Stomach (tissue), 9 donors: Measurements from ENCODE around the gene DNAH17. TPM values are rescaled to one million over a fixed set of nuclear protein-coding genes. Genes with fewer than 3 reads are reported as not detected.

Experiments
- DNase-seq, 2 donors: peaks; one replicate each; pipeline versions ENCODE4 v3.0.0 to v3.0.0-alpha.2; 2013 to 2019
- H3K27ac ChIP-seq, 5 donors: fragments of 200-600 bp in 4 of 5; sonication (generic) in 4 of 5; one replicate each; pipeline ENCODE4 v1.5.1; 2013 to 2019; ENCODE audit warnings: mild to moderate bottlenecking in 1 of 5, moderate library complexity in 1 of 5
- H3K27me3 ChIP-seq, 3 donors: fragments of 200-600 bp; sonication (generic); one replicate each; pipeline ENCODE4 v1.5.1; 2017 to 2019; ENCODE audit warnings: mixed run types in 1 of 3
- H3K36me3 ChIP-seq, 4 donors: fragments of 200-600 bp; sonication (generic); 1 replicate in 3 of 4; 2 replicates in 1 of 4; pipeline ENCODE4 v1.5.1; 2016 to 2019
- H3K4me1 ChIP-seq, 4 donors: fragments of 200-600 bp; sonication (generic); one replicate each; pipeline ENCODE4 v1.5.1; 2016 to 2019
- H3K4me3 ChIP-seq, 4 donors: fragments of 200-600 bp; sonication (generic) in 3 of 4; one replicate each; pipeline ENCODE4 v1.5.1; 2016 to 2019; ENCODE audit warnings: mild to moderate bottlenecking in 1 of 4
- H3K9me3 ChIP-seq, 4 donors: fragments of 200-600 bp; sonication (generic); one replicate each; pipeline ENCODE4 v1.5.1; 2016 to 2019
- EP300 ChIP-seq: sonication (generic); formaldehyde crosslinking; IDR thresholded peaks from one replicate; pipeline ENCODE4 v1.6.1; 2017; ENCODE audit warnings: antibody characterized with exemption
- POLR2A ChIP-seq, 4 donors: fragments of 450-650 bp; IDR thresholded peaks; one replicate each; pipeline ENCODE4 v1.6.1; 2016; ENCODE audit warnings: antibody characterized with exemption in 4 of 4, control low read depth in 2 of 4, mild to moderate bottlenecking in 1 of 4, moderate library complexity in 1 of 4
- POLR2AphosphoS5 ChIP-seq, 3 donors: sonication (generic); formaldehyde crosslinking; IDR thresholded peaks; one replicate each; pipeline ENCODE4 v1.6.1; 2016; ENCODE audit warnings: antibody characterized with exemption in 3 of 3
- WGBS, 5 donors: extraction: QIAGEN DNeasy Blood & Tissue Kit in 3 of 5; methylation state at CpG; one replicate each; pipeline versions ENCODE4 v1.1.5 to v1.1.7; 2013 to 2018; 5-methylcytosine and 5-hydroxymethylcytosine counted together
- intact Hi-C: fragments of 100-400 bp; cut with DNase I; formaldehyde crosslinking; loops from one replicate; pipeline ENCODE4 v1.15.1; 2023; ENCODE audit warnings: low total_unique reads
- polyA plus RNA-seq, 3 donors: library from polyadenylated mRNA; stranded (reverse); fragments of 200-250 nt; gene quantifications; one replicate each; pipeline ENCODE4 v1.2.3, GENCODE V29; 2013
- total RNA-seq, 5 donors: library from RNA; depleted of rRNA; stranded (reverse); fragments of >200 nt; gene quantifications; one replicate each; pipeline versions ENCODE4 v1.1.0 to v1.2.3, GENCODE V29; 2014 to 2016
- TF ChIP-seq, protein P1 (sequence below), 7 experiments: fragments of 450-650 bp in 4 of 7; fragments of 200-600 bp in 3 of 7; sonication (generic) in 3 of 7; IDR thresholded peaks; one replicate each; pipeline ENCODE4 v1.5.1; 2016 to 2019; ENCODE audit warnings: antibody characterized with exemption in 7 of 7, control low read depth in 2 of 7, mild to moderate bottlenecking in 1 of 7
- donor health status: healthy with polysubstance abuse.
- donor health status: Bipolar disorder and iron deficiency.
- donor health status: healthy.

Gene DNAH17
- total and polyA plus RNA-seq, 8 donors = 0.03 to 2.4 (median 0.45) TPM; not detected in 5

GRCh38 chr17:78563189-78564145 is 13.7 kb downstream of the DNAH17 start:
- no peak overlapping the region for H3K4me3 ChIP-seq
- H3K4me1 ChIP-seq = peaks cover 0 to 7% (median 3%) of the 10 kb centered on the region in 4 donors
- 57 to 62% (median 60%) methylated on average over 22 of the region's 22 CpGs for WGBS, 5 donors
- peaks cover 0 to 8% (median 4%) of the 10 kb centered on the region in 3 donors for H3K27me3 ChIP-seq
- H3K36me3 ChIP-seq = no peaks in the 10 kb centered on the region
- H3K27ac ChIP-seq = peak overlapping the region in 2 of 5 donors; percentile 5 to 42
- no peaks in the 10 kb centered on the region for H3K9me3 ChIP-seq
- intact Hi-C loops = no loop called here
- TF ChIP-seq POLR2A (IDR thresholded peaks at IDR 0.05) = no peak
- TF ChIP-seq, protein P1, sequence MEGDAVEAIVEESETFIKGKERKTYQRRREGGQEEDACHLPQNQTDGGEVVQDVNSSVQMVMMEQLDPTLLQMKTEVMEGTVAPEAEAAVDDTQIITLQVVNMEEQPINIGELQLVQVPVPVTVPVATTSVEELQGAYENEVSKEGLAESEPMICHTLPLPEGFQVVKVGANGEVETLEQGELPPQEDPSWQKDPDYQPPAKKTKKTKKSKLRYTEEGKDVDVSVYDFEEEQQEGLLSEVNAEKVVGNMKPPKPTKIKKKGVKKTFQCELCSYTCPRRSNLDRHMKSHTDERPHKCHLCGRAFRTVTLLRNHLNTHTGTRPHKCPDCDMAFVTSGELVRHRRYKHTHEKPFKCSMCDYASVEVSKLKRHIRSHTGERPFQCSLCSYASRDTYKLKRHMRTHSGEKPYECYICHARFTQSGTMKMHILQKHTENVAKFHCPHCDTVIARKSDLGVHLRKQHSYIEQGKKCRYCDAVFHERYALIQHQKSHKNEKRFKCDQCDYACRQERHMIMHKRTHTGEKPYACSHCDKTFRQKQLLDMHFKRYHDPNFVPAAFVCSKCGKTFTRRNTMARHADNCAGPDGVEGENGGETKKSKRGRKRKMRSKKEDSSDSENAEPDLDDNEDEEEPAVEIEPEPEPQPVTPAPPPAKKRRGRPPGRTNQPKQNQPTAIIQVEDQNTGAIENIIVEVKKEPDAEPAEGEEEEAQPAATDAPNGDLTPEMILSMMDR (IDR thresholded peaks at IDR 0.05) = no peak
- no peak for TF ChIP-seq EP300
- peak; percentile 71 to 72 for DNase-seq

DNA sequence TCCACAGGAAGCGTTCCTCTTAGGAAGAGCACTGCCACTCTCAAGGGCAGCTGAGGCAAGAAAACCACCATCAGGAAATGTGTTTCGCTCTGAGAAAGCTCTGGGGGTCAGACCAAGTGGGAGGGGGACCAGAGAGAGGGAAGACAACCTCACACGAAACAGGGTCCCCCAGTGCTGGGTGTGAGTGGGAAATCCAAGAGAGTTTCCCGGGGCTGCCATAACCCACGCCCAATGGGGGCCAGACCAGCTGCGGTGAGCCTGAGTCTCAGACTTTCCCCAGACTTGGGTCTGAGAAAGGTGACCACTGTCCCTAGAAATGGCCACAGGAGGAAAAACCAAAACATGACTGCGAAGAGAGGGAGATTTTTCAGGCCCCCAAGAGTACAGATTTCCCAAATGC is 14.5 kb downstream of the DNAH17 start:
- Histone ChIP-seq H3K9me3 (no peaks in the 10 kb centered on the region), H3K27me3 (peaks cover 0 to 8% (median 4%) of the 10 kb centered on the region in 3 donors), H3K27ac (peak overlapping the region in 1 of 5 donors; percentile 42), H3K4me1 (peaks cover 0 to 7% (median 3%) of the 10 kb centered on the region in 4 donors), H3K4me3 (no peak overlapping the region), H3K36me3 (no peaks in the 10 kb centered on the region)
- TF ChIP-seq, protein P1 (IDR thresholded peaks at IDR 0.05) = no peak
- no peak for TF ChIP-seq POLR2AphosphoS5 (IDR thresholded peaks at IDR 0.05)
- no peak for TF ChIP-seq POLR2A (IDR thresholded peaks at IDR 0.05)
- TF ChIP-seq EP300 = no peak
- 88 to 92% (median 89%) methylated on average over 7 of the region's 7 CpGs for WGBS, 5 donors
- intact Hi-C loops = no loop called here
- no peak for DNase-seq

DNA sequence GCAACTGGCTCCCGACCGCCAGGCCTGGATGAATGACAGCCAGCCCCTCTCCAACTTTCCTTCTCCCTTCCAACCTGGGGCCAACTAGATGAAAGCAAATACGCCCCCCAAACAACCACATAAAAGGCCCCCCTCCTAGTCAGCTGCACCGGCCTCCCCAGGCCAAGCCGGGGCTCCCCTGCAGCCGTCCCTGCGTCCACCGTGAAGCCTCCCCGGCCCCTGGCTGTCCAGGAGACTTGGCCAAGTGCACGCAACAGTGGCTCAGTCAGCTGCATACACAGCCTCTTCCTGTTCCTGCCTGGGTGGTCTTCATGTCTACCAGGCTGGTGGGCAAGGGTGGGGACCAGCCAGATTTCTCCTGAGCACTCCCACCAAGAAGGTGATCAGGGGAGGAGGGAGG is 16.0 kb downstream of the DNAH17 start:
- Histone ChIP-seq H3K27ac (no peak overlapping the region), H3K27me3 (peaks cover 0 to 8% (median 0%) of the 10 kb centered on the region in 3 donors), H3K4me3 (no peak overlapping the region), H3K36me3 (no peaks in the 10 kb centered on the region), H3K9me3 (no peaks in the 10 kb centered on the region), H3K4me1 (peaks cover 0 to 7% (median 3%) of the 10 kb centered on the region in 4 donors)
- 86 to 97% (median 90%) methylated on average over 6 to 10 of the region's 10 CpGs for WGBS, 5 donors
- DNase-seq = no peak
- no peak for TF ChIP-seq POLR2A (IDR thresholded peaks at IDR 0.05)
- no peak for TF ChIP-seq EP300
- TF ChIP-seq, protein P1 (IDR thresholded peaks at IDR 0.05) = no peak
- no peak for TF ChIP-seq POLR2AphosphoS5 (IDR thresholded peaks at IDR 0.05)
- intact Hi-C loops = no loop called here

DNA sequence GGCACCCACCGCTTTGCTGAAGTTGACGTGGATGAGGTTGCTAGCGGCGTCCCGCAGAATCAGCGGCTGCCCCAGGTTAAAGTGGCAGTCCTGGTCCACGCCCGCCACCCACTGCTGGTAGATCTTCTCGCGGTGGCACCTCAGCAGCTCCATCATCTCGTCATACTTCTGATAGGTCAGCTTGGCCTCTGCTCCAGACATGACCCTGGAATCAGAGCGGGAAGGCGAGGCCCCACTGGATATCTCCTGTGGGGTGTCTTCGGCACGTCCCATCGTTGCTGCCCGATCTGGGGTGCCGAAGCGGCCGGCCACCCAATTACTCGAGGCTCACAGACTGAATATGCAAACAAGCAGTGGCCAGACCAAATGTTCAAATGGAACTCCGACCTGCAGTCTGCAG is 16.5 kb downstream of the DNAH17 start:
- WGBS, 5 donors = 91 to 94% (median 94%) methylated on average over 18 to 22 of the region's 22 CpGs
- H3K27me3 ChIP-seq = peaks cover 0 to 8% (median 0%) of the 10 kb centered on the region in 3 donors
- no peaks in the 10 kb centered on the region for H3K36me3 ChIP-seq
- TF ChIP-seq POLR2A (IDR thresholded peaks at IDR 0.05) = no peak
- no peak for TF ChIP-seq POLR2AphosphoS5 (IDR thresholded peaks at IDR 0.05)
- TF ChIP-seq, protein P1 (IDR thresholded peaks at IDR 0.05) = no peak
- TF ChIP-seq EP300 = no peak
- H3K27ac ChIP-seq = no peak overlapping the region
- no peak for DNase-seq
- intact Hi-C loops = no loop called here
- H3K9me3 ChIP-seq = no peaks in the 10 kb centered on the region
- no peak overlapping the region for H3K4me3 ChIP-seq
- peaks cover 0 to 7% (median 3%) of the 10 kb centered on the region in 4 donors for H3K4me1 ChIP-seq
